ENCODE data around the gene BASP1. TPM values are rescaled to one million over a fixed set of nuclear protein-coding genes. Genes with fewer than 3 reads are reported as not detected.

BASP1 gene
- total RNA-seq, 1 experiment from 2014 or later = not detected

DNA sequence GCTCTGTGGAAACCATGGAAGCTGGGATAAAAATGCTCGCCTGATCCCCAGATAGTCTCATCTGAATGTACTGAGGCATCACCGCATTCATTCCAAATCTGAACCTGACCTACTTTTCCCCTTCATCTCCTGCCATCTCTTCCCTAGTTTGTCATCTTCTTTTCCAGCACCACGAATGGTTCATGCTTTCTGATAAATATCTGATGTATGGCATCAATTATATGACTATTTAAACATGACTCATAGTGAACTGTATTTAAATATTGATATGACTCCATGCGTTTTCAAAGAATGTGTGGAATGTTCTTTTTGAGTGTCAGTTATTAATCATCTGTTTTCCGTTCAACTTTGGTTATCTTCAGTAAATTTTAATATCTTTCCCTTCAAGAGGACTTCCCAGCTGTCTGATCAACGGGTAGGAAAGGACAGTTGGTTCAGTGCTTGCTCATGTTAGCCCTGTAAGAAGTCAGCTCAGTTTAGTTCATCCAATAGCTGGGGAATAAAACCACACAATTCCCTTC lies 21.1 kb downstream of the BASP1 start:
- Mint-ChIP-seq H3K4me1 (ENCODE audit: low read depth, unreplicated experiment) (peaks cover 9% of the 10 kb centered on the region), H3K27ac (ENCODE audit: unreplicated experiment) (no peak overlapping the region), H3K27me3 (ENCODE audit: unreplicated experiment) (peaks cover 18% of the 10 kb centered on the region), H3K36me3 (ENCODE audit: insufficient read depth, unreplicated experiment) (no peaks in the 10 kb centered on the region), H3K4me3 (ENCODE audit: low read depth, unreplicated experiment) (no peak overlapping the region), H3K9me3 (ENCODE audit: low read depth, unreplicated experiment) (no peaks in the 10 kb centered on the region)
- DNase-seq = no peak
- CTCF ChIA-PET = no interaction called here
- BruUV-seq (replicated peaks) = no TSS peak
- intact Hi-C loops (cut with micrococcal nuclease; ENCODE audit: unreplicated experiment) = no loop called here
- TF ChIP-seq, protein P1, sequence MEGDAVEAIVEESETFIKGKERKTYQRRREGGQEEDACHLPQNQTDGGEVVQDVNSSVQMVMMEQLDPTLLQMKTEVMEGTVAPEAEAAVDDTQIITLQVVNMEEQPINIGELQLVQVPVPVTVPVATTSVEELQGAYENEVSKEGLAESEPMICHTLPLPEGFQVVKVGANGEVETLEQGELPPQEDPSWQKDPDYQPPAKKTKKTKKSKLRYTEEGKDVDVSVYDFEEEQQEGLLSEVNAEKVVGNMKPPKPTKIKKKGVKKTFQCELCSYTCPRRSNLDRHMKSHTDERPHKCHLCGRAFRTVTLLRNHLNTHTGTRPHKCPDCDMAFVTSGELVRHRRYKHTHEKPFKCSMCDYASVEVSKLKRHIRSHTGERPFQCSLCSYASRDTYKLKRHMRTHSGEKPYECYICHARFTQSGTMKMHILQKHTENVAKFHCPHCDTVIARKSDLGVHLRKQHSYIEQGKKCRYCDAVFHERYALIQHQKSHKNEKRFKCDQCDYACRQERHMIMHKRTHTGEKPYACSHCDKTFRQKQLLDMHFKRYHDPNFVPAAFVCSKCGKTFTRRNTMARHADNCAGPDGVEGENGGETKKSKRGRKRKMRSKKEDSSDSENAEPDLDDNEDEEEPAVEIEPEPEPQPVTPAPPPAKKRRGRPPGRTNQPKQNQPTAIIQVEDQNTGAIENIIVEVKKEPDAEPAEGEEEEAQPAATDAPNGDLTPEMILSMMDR (IDR thresholded peaks at IDR 0.05; ENCODE audit: unreplicated experiment) = no peak

DNA sequence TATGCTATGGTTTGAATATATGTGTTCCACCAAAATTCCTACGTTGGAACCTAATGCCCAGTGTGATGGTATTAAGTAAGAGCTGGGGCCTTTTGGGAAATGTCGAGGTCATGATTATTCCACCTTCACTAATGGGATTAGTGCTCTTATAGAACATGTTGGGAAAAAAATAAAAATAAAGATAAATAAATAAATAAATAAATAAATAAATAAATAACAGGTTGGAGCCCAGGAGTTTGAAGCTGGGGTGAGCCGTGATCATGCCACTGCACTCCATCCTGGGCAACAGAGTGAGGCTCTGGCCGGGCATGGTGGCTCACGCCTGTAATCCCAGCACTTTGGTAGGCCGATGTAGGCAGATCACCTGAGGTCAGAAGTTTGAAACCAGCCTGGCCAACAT lies 22.5 kb downstream of the BASP1 start:
- no peaks in the 10 kb centered on the region for H3K9me3 Mint-ChIP-seq (ENCODE audit: low read depth, unreplicated experiment)
- peaks cover 14% of the 10 kb centered on the region for H3K27me3 Mint-ChIP-seq (ENCODE audit: unreplicated experiment)
- peaks cover 9% of the 10 kb centered on the region for H3K4me1 Mint-ChIP-seq (ENCODE audit: low read depth, unreplicated experiment)
- CTCF ChIA-PET = no interaction called here
- no peak overlapping the region for H3K27ac Mint-ChIP-seq (ENCODE audit: unreplicated experiment)
- intact Hi-C loops (cut with micrococcal nuclease; ENCODE audit: unreplicated experiment) = no loop called here
- BruUV-seq (replicated peaks) = no TSS peak
- H3K36me3 Mint-ChIP-seq (ENCODE audit: insufficient read depth, unreplicated experiment) = no peaks in the 10 kb centered on the region
- TF ChIP-seq, protein P1 (IDR thresholded peaks at IDR 0.05; ENCODE audit: unreplicated experiment) = no peak
- H3K4me3 Mint-ChIP-seq (ENCODE audit: low read depth, unreplicated experiment) = no peak overlapping the region
- DNase-seq = no peak

DNA sequence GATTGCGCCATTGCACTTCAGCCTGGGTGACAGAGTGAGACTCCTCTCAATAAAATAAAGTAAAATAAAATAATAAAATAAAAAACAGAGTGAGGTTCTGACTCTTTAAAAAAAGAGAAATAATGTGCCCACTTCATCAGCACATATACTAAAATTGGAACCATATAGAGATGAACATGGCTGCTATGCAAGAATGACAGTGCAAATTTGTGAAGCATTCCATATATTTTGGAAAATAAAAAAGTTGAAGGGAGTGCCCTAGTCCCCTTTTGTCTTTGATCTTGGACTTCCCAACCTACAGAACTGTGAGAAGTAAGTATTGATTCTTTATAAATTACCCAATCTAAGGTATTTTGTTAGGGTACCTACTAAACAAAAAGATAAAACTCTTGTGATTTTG lies 23.1 kb downstream of the BASP1 start:
- H3K27me3 Mint-ChIP-seq (ENCODE audit: unreplicated experiment) = peaks cover 8% of the 10 kb centered on the region
- CTCF ChIA-PET = no interaction called here
- peaks cover 9% of the 10 kb centered on the region for H3K4me1 Mint-ChIP-seq (ENCODE audit: low read depth, unreplicated experiment)
- H3K9me3 Mint-ChIP-seq (ENCODE audit: low read depth, unreplicated experiment) = no peaks in the 10 kb centered on the region
- no peak overlapping the region for H3K27ac Mint-ChIP-seq (ENCODE audit: unreplicated experiment)
- no peak overlapping the region for H3K4me3 Mint-ChIP-seq (ENCODE audit: low read depth, unreplicated experiment)
- no peaks in the 10 kb centered on the region for H3K36me3 Mint-ChIP-seq (ENCODE audit: insufficient read depth, unreplicated experiment)
- intact Hi-C loops (cut with micrococcal nuclease; ENCODE audit: unreplicated experiment) = no loop called here
- TF ChIP-seq, protein P1 (IDR thresholded peaks at IDR 0.05; ENCODE audit: unreplicated experiment) = no peak
- no peak for DNase-seq
- no TSS peak for BruUV-seq (replicated peaks)

DNA sequence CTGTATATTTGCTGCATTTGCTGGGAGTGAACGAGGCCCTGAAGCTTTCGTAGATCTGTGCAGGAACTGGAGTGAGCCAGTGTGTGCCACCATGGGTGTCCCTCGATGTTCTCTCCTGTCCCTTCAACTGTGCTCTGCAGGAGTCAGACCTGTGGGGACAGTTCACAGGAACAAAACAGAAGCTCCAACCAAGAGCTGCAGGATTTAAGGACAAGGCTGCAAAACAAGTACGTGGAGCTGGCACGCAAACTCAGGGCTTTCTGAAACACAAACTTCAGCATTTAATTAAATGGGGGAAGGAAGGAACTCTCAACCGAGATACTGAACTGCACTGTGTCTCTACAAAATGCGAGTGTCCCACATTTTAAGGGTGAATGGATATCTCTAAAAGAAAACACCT lies 24.2 kb downstream of the BASP1 start:
- CTCF ChIA-PET = no interaction called here
- peaks cover 9% of the 10 kb centered on the region for H3K4me1 Mint-ChIP-seq (ENCODE audit: low read depth, unreplicated experiment)
- no peaks in the 10 kb centered on the region for H3K36me3 Mint-ChIP-seq (ENCODE audit: insufficient read depth, unreplicated experiment)
- intact Hi-C loops (cut with micrococcal nuclease; ENCODE audit: unreplicated experiment) = no loop called here
- H3K27me3 Mint-ChIP-seq (ENCODE audit: unreplicated experiment) = no peaks in the 10 kb centered on the region
- no peak overlapping the region for H3K27ac Mint-ChIP-seq (ENCODE audit: unreplicated experiment)
- no peak for DNase-seq
- no peak overlapping the region for H3K4me3 Mint-ChIP-seq (ENCODE audit: low read depth, unreplicated experiment)
- H3K9me3 Mint-ChIP-seq (ENCODE audit: low read depth, unreplicated experiment) = no peaks in the 10 kb centered on the region
- BruUV-seq (replicated peaks) = no TSS peak
- TF ChIP-seq, protein P1 (IDR thresholded peaks at IDR 0.05; ENCODE audit: unreplicated experiment) = no peak
